Measurements from ENCODE around the gene SYVN1.

SYVN1 gene

DNA sequence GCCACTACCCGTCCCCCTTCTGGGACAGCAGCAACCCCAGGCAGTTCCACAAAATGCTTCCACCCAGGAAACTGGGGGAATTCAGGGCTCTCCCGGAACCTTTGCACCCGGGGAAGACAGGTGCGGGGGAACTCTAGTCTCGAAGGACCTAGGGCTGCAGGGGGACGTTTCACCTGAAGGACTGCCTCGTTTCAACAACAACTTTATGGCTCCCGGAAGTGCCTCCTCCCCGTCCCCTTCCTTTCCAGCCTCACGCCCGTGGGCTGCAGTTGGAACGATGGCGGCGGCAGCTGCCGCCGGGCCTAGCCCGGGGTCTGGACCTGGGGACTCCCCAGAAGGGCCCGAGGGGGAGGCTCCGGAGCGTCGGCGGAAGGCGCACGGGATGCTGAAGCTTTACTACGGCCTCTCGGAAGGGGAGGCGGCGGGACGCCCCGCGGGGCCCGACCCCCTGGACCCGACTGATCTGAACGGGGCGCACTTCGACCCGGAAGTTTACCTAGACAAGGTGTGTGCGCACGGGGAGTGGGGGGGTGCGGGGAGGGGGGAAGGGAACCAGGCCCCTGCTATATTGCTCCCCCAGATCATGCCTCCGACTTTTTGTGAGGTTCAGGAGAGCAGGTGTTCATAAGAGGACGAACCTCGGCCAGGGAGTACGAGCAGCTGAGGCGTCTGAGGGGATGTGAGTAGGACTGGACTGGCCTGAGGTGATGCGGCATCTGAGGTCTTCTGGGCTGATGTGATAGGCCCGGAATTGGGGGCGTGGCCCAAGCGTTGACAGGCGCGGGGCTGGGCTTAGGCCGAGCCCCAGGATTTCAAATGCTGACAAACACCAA, 38.1 kb downstream of the SYVN1 start, which contains the start of gene VPS51 (continued):
- TF ChIP-seq, protein P1, sequence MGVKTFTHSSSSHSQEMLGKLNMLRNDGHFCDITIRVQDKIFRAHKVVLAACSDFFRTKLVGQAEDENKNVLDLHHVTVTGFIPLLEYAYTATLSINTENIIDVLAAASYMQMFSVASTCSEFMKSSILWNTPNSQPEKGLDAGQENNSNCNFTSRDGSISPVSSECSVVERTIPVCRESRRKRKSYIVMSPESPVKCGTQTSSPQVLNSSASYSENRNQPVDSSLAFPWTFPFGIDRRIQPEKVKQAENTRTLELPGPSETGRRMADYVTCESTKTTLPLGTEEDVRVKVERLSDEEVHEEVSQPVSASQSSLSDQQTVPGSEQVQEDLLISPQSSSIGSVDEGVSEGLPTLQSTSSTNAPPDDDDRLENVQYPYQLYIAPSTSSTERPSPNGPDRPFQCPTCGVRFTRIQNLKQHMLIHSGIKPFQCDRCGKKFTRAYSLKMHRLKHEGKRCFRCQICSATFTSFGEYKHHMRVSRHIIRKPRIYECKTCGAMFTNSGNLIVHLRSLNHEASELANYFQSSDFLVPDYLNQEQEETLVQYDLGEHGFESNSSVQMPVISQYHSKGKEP (tag by site-specific recombination; IDR thresholded peaks at IDR 0.05) = peak; percentile 90
- TF ChIP-seq ZNF248 (tag by site-specific recombination; IDR thresholded peaks at IDR 0.05) = no peak
- TF ChIP-seq REPIN1 (tag by site-specific recombination; IDR thresholded peaks at IDR 0.05; ENCODE audit: low read depth) = 0 out of 2 replicates have a peak, but pooled peaks have one; percentile 44
- peak; percentile 96 for TF ChIP-seq KLF7 (tag by site-specific recombination; IDR thresholded peaks at IDR 0.05; ENCODE audit: borderline replicate concordance)
- TF ChIP-seq ZFP3 (tag by site-specific recombination; IDR thresholded peaks at IDR 0.05; ENCODE audit: low read depth) = no peak
- peak; percentile 70; the same call in 1 of the 2 replicates for TF ChIP-seq ZNF558 (tag by site-specific recombination; IDR thresholded peaks at IDR 0.05)
- TF ChIP-seq ZNF302 (tag by site-specific recombination; IDR thresholded peaks at IDR 0.05; ENCODE audit: low read depth) = 0 out of 2 replicates have a peak, but pooled peaks have one; percentile 17
- TF ChIP-seq, protein P2, sequence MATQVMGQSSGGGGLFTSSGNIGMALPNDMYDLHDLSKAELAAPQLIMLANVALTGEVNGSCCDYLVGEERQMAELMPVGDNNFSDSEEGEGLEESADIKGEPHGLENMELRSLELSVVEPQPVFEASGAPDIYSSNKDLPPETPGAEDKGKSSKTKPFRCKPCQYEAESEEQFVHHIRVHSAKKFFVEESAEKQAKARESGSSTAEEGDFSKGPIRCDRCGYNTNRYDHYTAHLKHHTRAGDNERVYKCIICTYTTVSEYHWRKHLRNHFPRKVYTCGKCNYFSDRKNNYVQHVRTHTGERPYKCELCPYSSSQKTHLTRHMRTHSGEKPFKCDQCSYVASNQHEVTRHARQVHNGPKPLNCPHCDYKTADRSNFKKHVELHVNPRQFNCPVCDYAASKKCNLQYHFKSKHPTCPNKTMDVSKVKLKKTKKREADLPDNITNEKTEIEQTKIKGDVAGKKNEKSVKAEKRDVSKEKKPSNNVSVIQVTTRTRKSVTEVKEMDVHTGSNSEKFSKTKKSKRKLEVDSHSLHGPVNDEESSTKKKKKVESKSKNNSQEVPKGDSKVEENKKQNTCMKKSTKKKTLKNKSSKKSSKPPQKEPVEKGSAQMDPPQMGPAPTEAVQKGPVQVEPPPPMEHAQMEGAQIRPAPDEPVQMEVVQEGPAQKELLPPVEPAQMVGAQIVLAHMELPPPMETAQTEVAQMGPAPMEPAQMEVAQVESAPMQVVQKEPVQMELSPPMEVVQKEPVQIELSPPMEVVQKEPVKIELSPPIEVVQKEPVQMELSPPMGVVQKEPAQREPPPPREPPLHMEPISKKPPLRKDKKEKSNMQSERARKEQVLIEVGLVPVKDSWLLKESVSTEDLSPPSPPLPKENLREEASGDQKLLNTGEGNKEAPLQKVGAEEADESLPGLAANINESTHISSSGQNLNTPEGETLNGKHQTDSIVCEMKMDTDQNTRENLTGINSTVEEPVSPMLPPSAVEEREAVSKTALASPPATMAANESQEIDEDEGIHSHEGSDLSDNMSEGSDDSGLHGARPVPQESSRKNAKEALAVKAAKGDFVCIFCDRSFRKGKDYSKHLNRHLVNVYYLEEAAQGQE (tag by site-specific recombination; IDR thresholded peaks at IDR 0.05) = peak; percentile 49; the same call in 1 of the 2 replicates
- TF ChIP-seq ZXDB (tag by site-specific recombination; IDR thresholded peaks at IDR 0.05) = peak; percentile 98
- no peak for TF ChIP-seq ZNF138 (tag by site-specific recombination; IDR thresholded peaks at IDR 0.05; ENCODE audit: borderline replicate concordance)
- no peak for TF ChIP-seq ZNF416 (tag by site-specific recombination; IDR thresholded peaks at IDR 0.05)
- no peak for TF ChIP-seq ZNF354C (tag by site-specific recombination; IDR thresholded peaks at IDR 0.05; ENCODE audit: borderline replicate concordance, low read depth)
- TF ChIP-seq GLIS2 (tag by site-specific recombination; IDR thresholded peaks at IDR 0.05) = peak; percentile 67
- TF ChIP-seq ZNF37A (tag by site-specific recombination; IDR thresholded peaks at IDR 0.05) = no peak
- TF ChIP-seq ZNF324 (tag by site-specific recombination; IDR thresholded peaks at IDR 0.05) = peak; percentile 98
- TF ChIP-seq, protein P3, sequence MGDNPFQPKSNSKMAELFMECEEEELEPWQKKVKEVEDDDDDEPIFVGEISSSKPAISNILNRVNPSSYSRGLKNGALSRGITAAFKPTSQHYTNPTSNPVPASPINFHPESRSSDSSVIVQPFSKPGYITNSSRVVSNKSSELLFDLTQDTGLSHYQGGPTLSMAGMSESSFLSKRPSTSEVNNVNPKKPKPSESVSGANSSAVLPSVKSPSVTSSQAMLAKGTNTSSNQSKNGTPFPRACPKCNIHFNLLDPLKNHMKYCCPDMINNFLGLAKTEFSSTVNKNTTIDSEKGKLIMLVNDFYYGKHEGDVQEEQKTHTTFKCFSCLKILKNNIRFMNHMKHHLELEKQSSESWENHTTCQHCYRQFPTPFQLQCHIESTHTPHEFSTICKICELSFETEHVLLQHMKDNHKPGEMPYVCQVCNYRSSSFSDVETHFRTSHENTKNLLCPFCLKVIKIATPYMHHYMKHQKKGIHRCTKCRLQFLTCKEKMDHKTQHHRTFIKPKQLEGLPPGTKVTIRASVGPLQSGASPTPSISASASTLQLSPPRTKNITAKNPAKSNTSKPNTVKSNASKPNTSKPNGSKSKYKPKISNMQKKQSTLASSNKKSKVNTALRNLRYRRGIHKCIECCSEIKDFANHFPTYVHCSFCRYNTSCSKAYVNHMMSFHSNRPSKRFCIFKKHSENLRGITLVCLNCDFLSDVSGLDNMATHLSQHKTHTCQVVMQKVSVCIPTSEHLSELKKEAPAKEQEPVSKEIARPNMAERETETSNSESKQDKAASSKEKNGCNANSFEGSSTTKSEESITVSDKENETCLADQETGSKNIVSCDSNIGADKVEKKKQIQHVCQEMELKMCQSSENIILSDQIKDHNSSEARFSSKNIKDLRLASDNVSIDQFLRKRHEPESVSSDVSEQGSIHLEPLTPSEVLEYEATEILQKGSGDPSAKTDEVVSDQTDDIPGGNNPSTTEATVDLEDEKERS (tag by site-specific recombination; IDR thresholded peaks at IDR 0.05) = 0 out of 2 replicates have a peak, but pooled peaks have one; percentile 44
- TF ChIP-seq, protein P4, sequence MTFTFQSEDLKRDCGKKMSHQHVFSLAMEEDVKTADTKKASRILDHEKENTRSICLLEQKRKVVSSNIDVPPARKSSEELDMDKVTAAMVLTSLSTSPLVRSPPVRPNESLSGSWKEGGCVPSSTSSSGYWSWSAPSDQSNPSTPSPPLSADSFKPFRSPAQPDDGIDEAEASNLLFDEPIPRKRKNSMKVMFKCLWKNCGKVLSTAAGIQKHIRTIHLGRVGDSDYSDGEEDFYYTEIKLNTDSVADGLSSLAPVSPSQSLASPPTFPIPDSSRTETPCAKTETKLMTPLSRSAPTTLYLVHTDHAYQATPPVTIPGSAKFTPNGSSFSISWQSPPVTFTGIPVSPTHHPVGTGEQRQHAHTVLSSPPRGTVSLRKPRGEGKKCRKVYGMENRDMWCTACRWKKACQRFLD (tag by site-specific recombination; IDR thresholded peaks at IDR 0.05) = no peak
- peak; percentile 98 for TF ChIP-seq ZNF391 (tag by site-specific recombination; IDR thresholded peaks at IDR 0.05; ENCODE audit: borderline replicate concordance, low read depth)
- TF ChIP-seq, protein P5, sequence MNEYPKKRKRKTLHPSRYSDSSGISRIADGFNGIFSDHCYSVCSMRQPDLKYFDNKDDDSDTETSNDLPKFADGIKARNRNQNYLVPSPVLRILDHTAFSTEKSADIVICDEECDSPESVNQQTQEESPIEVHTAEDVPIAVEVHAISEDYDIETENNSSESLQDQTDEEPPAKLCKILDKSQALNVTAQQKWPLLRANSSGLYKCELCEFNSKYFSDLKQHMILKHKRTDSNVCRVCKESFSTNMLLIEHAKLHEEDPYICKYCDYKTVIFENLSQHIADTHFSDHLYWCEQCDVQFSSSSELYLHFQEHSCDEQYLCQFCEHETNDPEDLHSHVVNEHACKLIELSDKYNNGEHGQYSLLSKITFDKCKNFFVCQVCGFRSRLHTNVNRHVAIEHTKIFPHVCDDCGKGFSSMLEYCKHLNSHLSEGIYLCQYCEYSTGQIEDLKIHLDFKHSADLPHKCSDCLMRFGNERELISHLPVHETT (tag by site-specific recombination; IDR thresholded peaks at IDR 0.05) = peak; percentile 100
- TF ChIP-seq ZNF654 (tag by site-specific recombination; IDR thresholded peaks at IDR 0.05; ENCODE audit: low read depth) = peak; percentile 14; the same call in 1 of the 2 replicates
- no peak; the same call in 1 of the 2 replicates for TF ChIP-seq ZNF623 (tag by site-specific recombination; IDR thresholded peaks at IDR 0.05)
- TF ChIP-seq ZNF670 (tag by site-specific recombination; IDR thresholded peaks at IDR 0.05; ENCODE audit: low read depth) = no peak
- TF ChIP-seq ZEB2 (tag by site-specific recombination; IDR thresholded peaks at IDR 0.05) = peak; percentile 77; the same call in 1 of the 2 replicates
- no peak for TF ChIP-seq ZNF132 (tag by site-specific recombination; IDR thresholded peaks at IDR 0.05; ENCODE audit: borderline replicate concordance)
- peak; percentile 8 for TF ChIP-seq ZNF529 (tag by site-specific recombination; IDR thresholded peaks at IDR 0.05; ENCODE audit: insufficient replicate concordance)
- TF ChIP-seq ZBTB21 (tag by site-specific recombination; IDR thresholded peaks at IDR 0.05) = peak; percentile 54
- peak; percentile 86 for TF ChIP-seq ZBTB48 (tag by site-specific recombination; IDR thresholded peaks at IDR 0.05)

All from HEK293 (cell line).